GM18867 (cell line): ENCODE measurements around the gene SDK1.

Source experiments
- ATAC-seq: cut with Tn5 transposase; IDR thresholded peaks from one replicate; pipeline ENCODE4 v1.9.1; 2021; ENCODE audit warnings: mild to moderate bottlenecking, moderate library complexity; ENCODE audit not compliant: unreplicated experiment

Gene SDK1

GRCh38 chr7:4006687-4007086 is 705.6 kb downstream of the SDK1 start:
- ATAC-seq, result no peak

- ATAC-seq, result no peak
These were observed 708.4 kb downstream of the SDK1 start for GRCh38 chr7:4009211-4010060.

GRCh38 chr7:4010061-4010605 is 709.1 kb downstream of the SDK1 start:
- no peak for ATAC-seq

GRCh38 chr7:4010923-4011656 is 710.0 kb downstream of the SDK1 start:
- no peak for ATAC-seq

GRCh38 chr7:4013793-4014192 is 712.7 kb downstream of the SDK1 start:
- ATAC-seq, result no peak

GRCh38 chr7:4014346-4015050 is 713.4 kb downstream of the SDK1 start:
- ATAC-seq, result no peak

GRCh38 chr7:4015371-4015770 is 714.3 kb downstream of the SDK1 start:
- ATAC-seq, result no peak

GRCh38 chr7:4015996-4016395 is 714.9 kb downstream of the SDK1 start:
- ATAC-seq, result no peak

- ATAC-seq, result no peak
These were observed 716.0 kb downstream of the SDK1 start for GRCh38 chr7:4017081-4017480.

GRCh38 chr7:4017785-4018184 is 716.7 kb downstream of the SDK1 start:
- ATAC-seq, result no peak

- ATAC-seq, result no peak
These were observed 717.7 kb downstream of the SDK1 start for GRCh38 chr7:4018601-4019316.

GRCh38 chr7:4020086-4020485 is 719.0 kb downstream of the SDK1 start:
- ATAC-seq, result no peak

- ATAC-seq, result no peak
These were observed 720.4 kb downstream of the SDK1 start for GRCh38 chr7:4021413-4021812.

GRCh38 chr7:4022265-4022664 is 721.2 kb downstream of the SDK1 start:
- no peak for ATAC-seq

GRCh38 chr7:4023502-4023901 is 722.5 kb downstream of the SDK1 start:
- ATAC-seq, result no peak

- ATAC-seq, result no peak
These were observed 723.1 kb downstream of the SDK1 start for GRCh38 chr7:4024133-4024532.

GRCh38 chr7:4024806-4025205 is 723.8 kb downstream of the SDK1 start:
- ATAC-seq, result no peak

GRCh38 chr7:4025210-4025609 is 724.2 kb downstream of the SDK1 start:
- no peak for ATAC-seq

- no peak for ATAC-seq
These were observed 724.9 kb downstream of the SDK1 start for GRCh38 chr7:4025694-4026615.
